ENCODE data around the gene IQCE. TPM values are rescaled to one million over a fixed set of nuclear protein-coding genes. Genes with fewer than 3 reads are reported as not detected.

IQCE gene
- total and polyA plus RNA-seq, 2 donors (not counting 1 experiment from before 2014, with no cell fraction given) = 5.3 to 8.3 TPM

DNA sequence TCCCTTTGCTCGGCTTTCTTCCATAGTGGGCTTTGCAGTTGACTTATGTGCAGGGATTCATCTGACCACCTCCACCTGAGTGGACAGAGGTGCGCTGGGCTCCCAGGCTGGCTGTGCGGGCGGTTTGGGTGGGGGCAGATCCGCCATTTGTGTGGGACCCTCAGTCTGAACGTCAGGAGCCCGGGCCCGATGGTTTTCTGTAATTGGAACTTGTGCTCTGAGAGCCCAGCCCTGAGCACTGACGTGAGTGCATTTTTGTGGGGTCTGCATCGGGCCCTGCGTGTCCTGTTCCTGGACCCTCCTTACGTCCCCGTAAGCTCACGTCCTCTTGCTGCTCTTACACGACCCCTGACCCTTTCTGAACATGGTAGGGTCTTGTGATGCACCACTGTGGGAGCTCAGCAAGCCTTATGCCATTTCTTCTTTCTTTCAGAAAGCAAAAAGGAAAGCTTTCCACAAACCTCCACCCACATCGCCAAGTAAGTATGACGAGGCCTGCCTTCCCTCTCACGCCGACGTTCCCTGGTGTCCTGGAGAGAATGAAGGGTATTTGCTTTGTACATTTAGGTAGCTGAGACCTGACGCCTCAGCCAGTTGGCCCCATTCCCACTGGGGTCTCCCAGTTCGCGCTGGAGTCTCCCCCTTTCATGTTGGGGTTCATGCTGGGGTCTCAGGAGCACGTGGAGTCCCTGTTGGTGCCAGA lies 9.9 kb downstream of the IQCE start:
- Histone ChIP-seq H3K79me2 (ENCODE audit: control insufficient read depth, insufficient read depth, low read length) (no peaks in the 10 kb centered on the region), H3K4me2 (ENCODE audit: extremely low read depth, insufficient read depth, low read length) (no peak overlapping the region), H3K27me3 (ENCODE audit: control insufficient read depth, insufficient read depth, low read length) (no peaks in the 10 kb centered on the region), H3K27ac (ENCODE audit: insufficient read depth, low read length) (no peak overlapping the region), H4K20me1 (ENCODE audit: control insufficient read depth, extremely low read depth, insufficient read depth, low read length) (no peaks in the 10 kb centered on the region), H2AFZ (ENCODE audit: low read length) (no peak overlapping the region), H3K4me3 (replicated peaks in 1 of 4; ENCODE audit: control extremely low read depth in 1 of 4, insufficient read depth in 1 of 4, low read depth in 3 of 4, low read length in 4 of 4) (no peak overlapping the region), H3K9ac (ENCODE audit: insufficient read depth, low read length) (no peak overlapping the region), H3K9me3 (ENCODE audit: control insufficient read depth, insufficient read depth, low read depth, low read length) (no peaks in the 10 kb centered on the region), H3K36me3 (ENCODE audit: control insufficient read depth, insufficient read depth, low read length) (no peaks in the 10 kb centered on the region), H3K4me1 (ENCODE audit: control insufficient read depth, extremely low read depth, insufficient read depth, low read length) (peaks cover 9% of the 10 kb centered on the region)
- no peak for DNase-seq (ENCODE audit: low read depth in 2 of 2)
- no peak for TF ChIP-seq EZH2 (IDR thresholded peaks at IDR 0.05; ENCODE audit: low read length, missing control alignments)
- TF ChIP-seq, protein P1, sequence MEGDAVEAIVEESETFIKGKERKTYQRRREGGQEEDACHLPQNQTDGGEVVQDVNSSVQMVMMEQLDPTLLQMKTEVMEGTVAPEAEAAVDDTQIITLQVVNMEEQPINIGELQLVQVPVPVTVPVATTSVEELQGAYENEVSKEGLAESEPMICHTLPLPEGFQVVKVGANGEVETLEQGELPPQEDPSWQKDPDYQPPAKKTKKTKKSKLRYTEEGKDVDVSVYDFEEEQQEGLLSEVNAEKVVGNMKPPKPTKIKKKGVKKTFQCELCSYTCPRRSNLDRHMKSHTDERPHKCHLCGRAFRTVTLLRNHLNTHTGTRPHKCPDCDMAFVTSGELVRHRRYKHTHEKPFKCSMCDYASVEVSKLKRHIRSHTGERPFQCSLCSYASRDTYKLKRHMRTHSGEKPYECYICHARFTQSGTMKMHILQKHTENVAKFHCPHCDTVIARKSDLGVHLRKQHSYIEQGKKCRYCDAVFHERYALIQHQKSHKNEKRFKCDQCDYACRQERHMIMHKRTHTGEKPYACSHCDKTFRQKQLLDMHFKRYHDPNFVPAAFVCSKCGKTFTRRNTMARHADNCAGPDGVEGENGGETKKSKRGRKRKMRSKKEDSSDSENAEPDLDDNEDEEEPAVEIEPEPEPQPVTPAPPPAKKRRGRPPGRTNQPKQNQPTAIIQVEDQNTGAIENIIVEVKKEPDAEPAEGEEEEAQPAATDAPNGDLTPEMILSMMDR (conservative IDR thresholded peaks at IDR 0.05 in 1 of 2, IDR thresholded peaks at IDR 0.05 in 1 of 2; ENCODE audit: low read depth in 1 of 2, low read length in 2 of 2) = no peak

DNA sequence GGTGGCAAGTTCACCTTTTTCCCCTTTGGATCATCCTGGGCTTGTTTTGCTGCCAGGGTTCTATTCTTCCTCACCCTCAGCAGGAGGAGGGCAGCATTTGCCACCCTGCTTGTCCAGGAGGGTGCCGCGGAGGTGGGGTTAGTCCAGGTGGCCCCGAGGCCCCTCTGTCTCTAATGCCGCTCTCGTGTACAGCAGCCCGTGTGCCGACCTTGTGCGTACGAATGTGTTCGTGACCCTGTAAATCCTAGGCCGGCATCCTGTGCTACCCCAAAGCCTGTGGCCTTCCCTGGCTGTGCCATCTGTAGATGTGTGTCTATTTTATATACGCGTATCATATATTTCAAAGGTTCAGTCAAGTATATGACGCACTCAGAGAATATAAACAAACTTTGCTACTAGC lies 10.6 kb downstream of the IQCE start:
- no peaks in the 10 kb centered on the region for H3K79me2 ChIP-seq (ENCODE audit: control insufficient read depth, insufficient read depth, low read length)
- DNase-seq (ENCODE audit: low read depth in 2 of 2) = no peak

DNA sequence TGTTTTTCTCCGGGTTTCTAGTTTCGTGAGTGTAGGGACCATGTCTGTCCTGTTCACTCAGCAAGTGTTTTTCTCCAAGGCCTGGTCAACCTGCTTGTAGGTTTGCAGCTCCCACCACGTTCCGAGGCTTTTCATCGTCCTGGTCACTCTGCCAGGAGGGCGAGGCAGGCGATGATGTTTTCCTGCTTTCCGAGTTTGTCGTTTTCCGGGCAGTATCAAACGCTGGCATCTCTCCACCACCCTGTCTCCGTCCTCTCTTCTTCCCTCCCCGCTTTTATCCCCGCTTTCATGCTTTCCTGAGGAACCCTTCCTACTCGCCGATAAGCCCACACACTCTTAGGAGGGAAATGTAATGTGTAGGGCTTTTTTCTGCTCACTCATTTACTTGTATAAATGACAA lies 11.2 kb downstream of the IQCE start:
- DNase-seq (ENCODE audit: low read depth in 2 of 2) = no peak

More for the DNA sequence above, 10.6 kb downstream of the IQCE start:
- Histone ChIP-seq H2AFZ (ENCODE audit: low read length) (no peak overlapping the region), H3K36me3 (ENCODE audit: control insufficient read depth, insufficient read depth, low read length) (peaks cover 2% of the 10 kb centered on the region), H3K27me3 (ENCODE audit: control insufficient read depth, insufficient read depth, low read length) (no peaks in the 10 kb centered on the region), H3K4me2 (ENCODE audit: extremely low read depth, insufficient read depth, low read length) (no peak overlapping the region), H3K9me3 (ENCODE audit: control insufficient read depth, insufficient read depth, low read depth, low read length) (no peaks in the 10 kb centered on the region), H3K4me1 (ENCODE audit: control insufficient read depth, extremely low read depth, insufficient read depth, low read length) (peaks cover 9% of the 10 kb centered on the region), H4K20me1 (ENCODE audit: control insufficient read depth, extremely low read depth, insufficient read depth, low read length) (no peaks in the 10 kb centered on the region), H3K27ac (ENCODE audit: insufficient read depth, low read length) (no peak overlapping the region), H3K9ac (ENCODE audit: insufficient read depth, low read length) (no peak overlapping the region), H3K4me3 (replicated peaks in 1 of 4; ENCODE audit: control extremely low read depth in 1 of 4, insufficient read depth in 1 of 4, low read depth in 3 of 4, low read length in 4 of 4) (no peak overlapping the region)
- no peak for TF ChIP-seq EZH2 (IDR thresholded peaks at IDR 0.05; ENCODE audit: low read length, missing control alignments)
- TF ChIP-seq, protein P1 (conservative IDR thresholded peaks at IDR 0.05 in 1 of 2, IDR thresholded peaks at IDR 0.05 in 1 of 2; ENCODE audit: low read depth in 1 of 2, low read length in 2 of 2) = no peak

More for the DNA sequence above, 11.2 kb downstream of the IQCE start:
- no peaks in the 10 kb centered on the region for H3K79me2 ChIP-seq (ENCODE audit: control insufficient read depth, insufficient read depth, low read length)
- peaks cover 7% of the 10 kb centered on the region for H3K4me1 ChIP-seq (ENCODE audit: control insufficient read depth, extremely low read depth, insufficient read depth, low read length)
- H3K9ac ChIP-seq (ENCODE audit: insufficient read depth, low read length) = no peak overlapping the region
- H3K27me3 ChIP-seq (ENCODE audit: control insufficient read depth, insufficient read depth, low read length) = no peaks in the 10 kb centered on the region
- peaks cover 2% of the 10 kb centered on the region for H3K36me3 ChIP-seq (ENCODE audit: control insufficient read depth, insufficient read depth, low read length)
- no peak overlapping the region for H3K4me3 ChIP-seq (replicated peaks in 1 of 4; ENCODE audit: control extremely low read depth in 1 of 4, insufficient read depth in 1 of 4, low read depth in 3 of 4, low read length in 4 of 4)
- TF ChIP-seq EZH2 (IDR thresholded peaks at IDR 0.05; ENCODE audit: low read length, missing control alignments) = no peak
- TF ChIP-seq, protein P1 (conservative IDR thresholded peaks at IDR 0.05 in 1 of 2, IDR thresholded peaks at IDR 0.05 in 1 of 2; ENCODE audit: low read depth in 1 of 2, low read length in 2 of 2) = no peak
- no peak overlapping the region for H3K4me2 ChIP-seq (ENCODE audit: extremely low read depth, insufficient read depth, low read length)
- no peaks in the 10 kb centered on the region for H3K9me3 ChIP-seq (ENCODE audit: control insufficient read depth, insufficient read depth, low read depth, low read length)
- no peaks in the 10 kb centered on the region for H4K20me1 ChIP-seq (ENCODE audit: control insufficient read depth, extremely low read depth, insufficient read depth, low read length)
- H3K27ac ChIP-seq (ENCODE audit: insufficient read depth, low read length) = no peak overlapping the region
- H2AFZ ChIP-seq (ENCODE audit: low read length) = no peak overlapping the region
